IMR-90 (cell line): ENCODE measurements around the gene DBP. TPM values are rescaled to one million over a fixed set of nuclear protein-coding genes. Genes with fewer than 3 reads are reported as not detected.

Experiments used
- ATAC-seq: fragments of 200-7000 bp; cut with Tn5 transposase; 2 replicates; pipeline ENCODE4 v1.9.1; 2020; ENCODE audit warnings: low read depth, mild to moderate bottlenecking, moderate library complexity
- BruUV-seq: library from RNA; stranded (reverse); fragments of 400-500 nt; replicated peaks from 2 replicates; lab custom pipeline; 2021; lab: Mats Ljungman, UMichigan
- CTCF ChIA-PET: fragments of 300-600 bp; formaldehyde crosslinking; extraction: SDS; loops from one replicate; lab custom pipeline; 2021; ENCODE audit warnings: antibody characterized with exemption; lab: Yijun Ruan, JAX
- POLR2A ChIA-PET: fragments of 300-600 bp; sonication (Branson Sonifier 250); formaldehyde crosslinking; loops from one replicate; lab custom pipeline; 2022; ENCODE audit warnings: antibody characterized with exemption; ENCODE audit not compliant: unreplicated experiment; lab: Charles Lee
- DNase-seq: peaks from one replicate; pipeline ENCODE4 v3.0.0; 2013
- H2AFZ ChIP-seq: replicated peaks from 2 replicates; pipeline ENCODE3; 2013; ENCODE audit warnings: low read length, mild to moderate bottlenecking; ENCODE audit not compliant: poor library complexity
- H2AK5ac ChIP-seq: 2 replicates; pipeline ENCODE4 v1.6.1; 2013; ENCODE audit warnings: low read depth, low read length, inconsistent platforms
- H2AK9ac ChIP-seq: replicated peaks from 2 replicates; pipeline ENCODE3; 2013; ENCODE audit warnings: mild to moderate bottlenecking, low read depth, low read length, moderate library complexity; ENCODE audit not compliant: poor library complexity
- H2BK120ac ChIP-seq: 2 replicates; pipeline ENCODE4 v1.6.1; 2013; ENCODE audit warnings: low read depth, low read length, inconsistent platforms
- H2BK15ac ChIP-seq: 3 replicates; pipeline ENCODE4 v1.6.1; 2013; ENCODE audit warnings: low read depth, low read length, inconsistent platforms
- H2BK20ac ChIP-seq: 2 replicates; pipeline ENCODE4 v1.6.1; 2013; ENCODE audit warnings: low read depth, mild to moderate bottlenecking, inconsistent platforms, low read length, moderate library complexity
- H2BK5ac ChIP-seq: 2 replicates; pipeline ENCODE4 v1.6.1; 2013; ENCODE audit warnings: mild to moderate bottlenecking, low read depth, low read length, inconsistent platforms; ENCODE audit not compliant: poor library complexity, severe bottlenecking
- H3K14ac ChIP-seq: replicated peaks from 2 replicates; pipeline ENCODE4 v1.6.1; 2013; ENCODE audit warnings: low read depth, low read length, inconsistent platforms
- H3K18ac ChIP-seq: 2 replicates; pipeline ENCODE4 v1.6.1; 2013; ENCODE audit warnings: low read depth, low read length, control low read depth
- H3K23ac ChIP-seq: 2 replicates; pipeline ENCODE4 v1.6.1; 2013; ENCODE audit warnings: low read depth, low read length, inconsistent platforms
- H3K27ac ChIP-seq: 2 replicates; pipeline ENCODE4 v1.5.1; 2013; ENCODE audit warnings: mild to moderate bottlenecking, control low read depth, low read length; ENCODE audit not compliant: insufficient read depth
- H3K27me3 ChIP-seq: 2 replicates; pipeline ENCODE4 v1.6.1; 2013; ENCODE audit warnings: low read length; ENCODE audit not compliant: control insufficient read depth, insufficient read depth
- H3K36me3 ChIP-seq: 2 replicates; pipeline ENCODE4 v1.6.1; 2013; ENCODE audit warnings: low read length, mixed read lengths; ENCODE audit not compliant: control insufficient read depth, insufficient read depth
- H3K4ac ChIP-seq: 2 replicates; pipeline ENCODE4 v1.6.1; 2013; ENCODE audit warnings: low read depth, low read length, inconsistent platforms
- H3K4me1 ChIP-seq: 2 replicates; pipeline ENCODE4 v1.6.1; 2013; ENCODE audit warnings: low read length, mixed read lengths; ENCODE audit not compliant: control insufficient read depth, insufficient read depth
- H3K4me2 ChIP-seq: 2 replicates; pipeline ENCODE4 v1.6.1; 2013; ENCODE audit warnings: low read depth, mild to moderate bottlenecking, control low read depth, low read length, moderate library complexity
- H3K4me3 ChIP-seq: 2 replicates; pipeline ENCODE4 v1.5.1; 2013; ENCODE audit warnings: low read depth, mild to moderate bottlenecking, control low read depth, low read length, moderate library complexity; ENCODE audit not compliant: insufficient read depth
- H3K56ac ChIP-seq: 2 replicates; pipeline ENCODE4 v1.6.1; 2013; ENCODE audit warnings: low read length, inconsistent platforms; ENCODE audit not compliant: insufficient read depth; ENCODE audit errors: extremely low read depth
- H3K79me1 ChIP-seq, 2 experiments: 2 replicates each; pipeline ENCODE4 v1.6.1; 2013; ENCODE audit warnings: low read length in 2 of 2, inconsistent platforms in 1 of 2, low read depth in 1 of 2
- H3K9ac ChIP-seq: 2 replicates; pipeline ENCODE4 v1.6.1; 2013; ENCODE audit warnings: low read depth, low read length, control low read depth
- H3K9me1 ChIP-seq: 2 replicates; pipeline ENCODE4 v1.6.1; 2013; ENCODE audit warnings: low read length, inconsistent platforms; ENCODE audit not compliant: insufficient read depth
- H3K9me3 ChIP-seq: 2 replicates; pipeline ENCODE4 v1.6.1; 2013; ENCODE audit warnings: low read length; ENCODE audit not compliant: control insufficient read depth, insufficient read depth
- H4K20me1 ChIP-seq: 2 replicates; pipeline ENCODE4 v1.6.1; 2013; ENCODE audit warnings: low read length, inconsistent platforms; ENCODE audit not compliant: insufficient read depth
- H4K5ac ChIP-seq: 2 replicates; pipeline ENCODE4 v1.6.1; 2013; ENCODE audit warnings: mild to moderate bottlenecking, low read depth, low read length, control low read depth
- H4K8ac ChIP-seq, 2 experiments: 2 replicates each; pipeline ENCODE4 v1.6.1; 2013; ENCODE audit warnings: low read depth in 2 of 2, low read length in 2 of 2, control low read depth in 1 of 2, inconsistent platforms in 1 of 2
- H4K91ac ChIP-seq: 2 replicates; pipeline ENCODE4 v1.6.1; 2013; ENCODE audit warnings: low read depth, low read length, inconsistent platforms; ENCODE audit not compliant: insufficient read depth
- BHLHE40 ChIP-seq: fragments of 150-350 bp; IDR thresholded peaks from 2 replicates; pipeline ENCODE4 v1.6.1; 2016; ENCODE audit warnings: mild to moderate bottlenecking, low read depth, low read length
- CEBPB ChIP-seq: IDR thresholded peaks from 2 replicates; pipeline ENCODE4 v1.6.1; 2012; ENCODE audit warnings: low read depth, low read length, improper control_type of control experiment
- CHD1 ChIP-seq: IDR thresholded peaks from 2 replicates; pipeline ENCODE4 v1.6.1; 2012; ENCODE audit warnings: low read depth, low read length, improper control_type of control experiment
- CTCF ChIP-seq: conservative IDR thresholded peaks from 2 replicates; pipeline ENCODE4 v1.5.1; 2012; ENCODE audit warnings: mild to moderate bottlenecking, low read depth, low read length, improper control_type of control experiment
- ELK1 ChIP-seq: fragments of 150-350 bp; IDR thresholded peaks from 2 replicates; pipeline ENCODE4 v1.6.1; 2016; ENCODE audit warnings: low read depth, mild to moderate bottlenecking, low read length, moderate library complexity, borderline replicate concordance
- FOS ChIP-seq: fragments of 150-350 bp; IDR thresholded peaks from 2 replicates; pipeline ENCODE4 v1.6.1; 2016; ENCODE audit warnings: low read depth, low read length
- MAFK ChIP-seq: IDR thresholded peaks from 2 replicates; pipeline ENCODE4 v1.6.1; 2012; ENCODE audit warnings: low read depth, low read length, improper control_type of control experiment
- MAZ ChIP-seq: IDR thresholded peaks from 2 replicates; pipeline ENCODE4 v1.6.1; 2012; ENCODE audit warnings: low read depth, mild to moderate bottlenecking, low read length, improper control_type of control experiment, moderate library complexity, borderline replicate concordance
- MXI1 ChIP-seq: IDR thresholded peaks from 2 replicates; pipeline ENCODE4 v1.6.1; 2012; ENCODE audit warnings: low read depth, mild to moderate bottlenecking, low read length, moderate library complexity, borderline replicate concordance
- NFE2L2 ChIP-seq: fragments of 150-350 bp; IDR thresholded peaks from 2 replicates; pipeline ENCODE4 v1.6.1; 2016; ENCODE audit warnings: low read depth, mild to moderate bottlenecking, low read length
- POLR2A ChIP-seq: IDR thresholded peaks from 2 replicates; pipeline ENCODE4 v1.6.1; 2012; ENCODE audit warnings: mild to moderate bottlenecking, low read depth, low read length
- RAD21 ChIP-seq: IDR thresholded peaks from 2 replicates; pipeline ENCODE4 v1.6.1; 2012; ENCODE audit warnings: low read length, improper control_type of control experiment
- RCOR1 ChIP-seq: IDR thresholded peaks from 2 replicates; pipeline ENCODE4 v1.6.1; 2012; ENCODE audit warnings: mild to moderate bottlenecking, low read length, improper control_type of control experiment; ENCODE audit not compliant: insufficient replicate concordance
- RFX5 ChIP-seq: IDR thresholded peaks from 2 replicates; pipeline ENCODE4 v1.8.0; 2012; ENCODE audit warnings: low read depth, mild to moderate bottlenecking, low read length, moderate library complexity
- SMC3 ChIP-seq: fragments of 150-350 bp; IDR thresholded peaks from 2 replicates; pipeline ENCODE4 v1.6.1; 2016; ENCODE audit warnings: low read depth, mild to moderate bottlenecking, antibody characterized with exemption, low read length, moderate library complexity
- USF2 ChIP-seq: fragments of 150-350 bp; IDR thresholded peaks from 2 replicates; pipeline ENCODE4 v1.6.1; 2017; ENCODE audit warnings: mild to moderate bottlenecking, antibody characterized with exemption, low read length, low read depth
- WGBS, 2 experiments: methylation state at CpG; one replicate each; pipeline versions ENCODE4 v1.1.5 to v1.1.7; 2013; ENCODE audit warnings: missing lambda C conversion rate in 2 of 2; ENCODE audit not compliant: insufficient read length in 1 of 2; ENCODE audit errors: extremely low coverage in 2 of 2; 5-methylcytosine and 5-hydroxymethylcytosine counted together
- dilution Hi-C: fragments of 300-500 bp; cut with HindIII; formaldehyde crosslinking; loops from one replicate; pipeline ENCODE4 v1.14.3; 2018; ENCODE audit warnings: low sequenced_read_pairs; ENCODE audit not compliant: unreplicated experiment
- in situ Hi-C: fragments of 300-500 bp; cut with MboI; formaldehyde crosslinking; loops from 3 replicates; pipeline ENCODE4 v1.14.3; 2019; ENCODE audit warnings: low sequenced_read_pairs, inconsistent platforms, mixed read lengths
- intact Hi-C: fragments of 100-400 bp; cut with micrococcal nuclease; formaldehyde crosslinking; loops from 2 replicates; pipeline ENCODE4 v1.10.0; 2022
- polyA plus RNA-seq, 3 experiments: library from polyadenylated mRNA; depleted of rRNA; stranded (reverse); fragments of >200 nt; gene quantifications; 2 replicates each; pipeline ENCODE4 v1.2.3, GENCODE V29; 2012; ENCODE audit warnings: low replicate concordance in 1 of 3
- total RNA-seq: library from RNA; depleted of rRNA; stranded (reverse); fragments of >200 nt; gene quantifications from 2 replicates; pipeline ENCODE4 v1.2.3, GENCODE V29; 2012

Gene DBP
- total and polyA plus RNA-seq, 2 of the 4 experiments (the other 2 are of a cell fraction): 3.0 to 3.6 TPM

- no peak for DNase-seq
- no TSS peak for BruUV-seq
- H3K4me2 ChIP-seq: no peak overlapping the region
- no peak for TF ChIP-seq SMC3
- TF ChIP-seq MAFK: no peak
- no peak for TF ChIP-seq CTCF
- no peak for TF ChIP-seq USF2
- no peak for TF ChIP-seq RAD21
- TF ChIP-seq MAZ: no peak
- TF ChIP-seq BHLHE40: no peak
- TF ChIP-seq POLR2A: no peak
- no peak for TF ChIP-seq MXI1
- TF ChIP-seq RCOR1: no peak
- no peak for TF ChIP-seq CEBPB
- TF ChIP-seq CHD1: no peak
- TF ChIP-seq ELK1: no peak
- TF ChIP-seq FOS: no peak
- no peak for TF ChIP-seq RFX5
- TF ChIP-seq NFE2L2: no peak
- H2BK120ac ChIP-seq: no peak overlapping the region
- no peak overlapping the region for H2BK15ac ChIP-seq
- CTCF ChIA-PET: no interaction called here
- no peaks in the 10 kb centered on the region for H3K79me1 ChIP-seq
- dilution Hi-C loops (no loop called here), intact Hi-C loops (no loop called here), in situ Hi-C loops (no loop called here)
- no peak for ATAC-seq
- H2BK20ac ChIP-seq: no peak overlapping the region
- H3K23ac ChIP-seq: no peak overlapping the region
- H3K9me3 ChIP-seq: no peaks in the 10 kb centered on the region
- no peak overlapping the region for H3K14ac ChIP-seq
- no peaks in the 10 kb centered on the region for H3K4me1 ChIP-seq
- H2AFZ ChIP-seq: no peak overlapping the region
- H3K36me3 ChIP-seq: no peaks in the 10 kb centered on the region
- no peak overlapping the region for H3K4ac ChIP-seq
- H3K56ac ChIP-seq: no peak overlapping the region
- POLR2A ChIA-PET: no interaction called here
- H3K27ac ChIP-seq: no peak overlapping the region
- H3K27me3 ChIP-seq: peaks cover 16% of the 10 kb centered on the region
- H4K20me1 ChIP-seq: no peaks in the 10 kb centered on the region
- no peak overlapping the region for H4K91ac ChIP-seq
- no peak overlapping the region for H3K18ac ChIP-seq
- 88% methylated on average over 3 of the region's 4 CpGs; no CpG with 5 or more reads in 1 of the 2 experiments for WGBS, 2 experiments
- no peak overlapping the region for H2AK5ac ChIP-seq
- H4K8ac ChIP-seq: no peak overlapping the region
- H3K9ac ChIP-seq: no peak overlapping the region
- H2AK9ac ChIP-seq: no peak overlapping the region
- no peak overlapping the region for H4K5ac ChIP-seq
- H3K9me1 ChIP-seq: no peaks in the 10 kb centered on the region
- H3K4me3 ChIP-seq: no peak overlapping the region
- no peak overlapping the region for H2BK5ac ChIP-seq
Measured at GRCh38 chr19:48596237-48596636, 40.9 kb downstream of the DBP start.
